Upper lobe of left lung (tissue), 4 donors: ENCODE measurements around the gene FBXL7.

Source experiments
- CTCF ChIP-seq, 6 experiments: fragments of 450-650 bp in 4 of 6; fragments of 200-600 bp in 2 of 6; sonication (generic) in 2 of 6; IDR thresholded peaks; one replicate each; pipeline ENCODE4 v1.5.1; 2016 to 2019; ENCODE audit warnings: antibody characterized with exemption in 6 of 6
- EP300 ChIP-seq, 4 donors: sonication (generic); formaldehyde crosslinking; IDR thresholded peaks; one replicate each; pipeline ENCODE4 v1.5.1; 2017; ENCODE audit warnings: antibody characterized with exemption in 4 of 4, control low read depth in 2 of 4
- POLR2A ChIP-seq, 4 donors: fragments of 450-650 bp; IDR thresholded peaks; one replicate each; pipeline ENCODE4 v1.5.1; 2016 to 2017; ENCODE audit warnings: antibody characterized with exemption in 4 of 4, mild to moderate bottlenecking in 2 of 4

GRCh38 chr5:15728811-15729210, 228.8 kb downstream of the FBXL7 start:
- TF ChIP-seq CTCF (IDR thresholded peaks at IDR 0.05): no peak
- TF ChIP-seq EP300 (IDR thresholded peaks at IDR 0.05): no peak
- no peak for TF ChIP-seq POLR2A (IDR thresholded peaks at IDR 0.05)
